Mesendoderm (in vitro differentiated cells): Measurements from ENCODE around the gene SLC35B4.

Source experiments
- DNase-seq: peaks from one replicate; pipeline ENCODE4 v3.0.0; 2013
- H2AK5ac ChIP-seq: 2 replicates; pipeline ENCODE4 v1.6.1; 2013; ENCODE audit warnings: low read length, inconsistent platforms
- H2BK120ac ChIP-seq: 2 replicates; pipeline ENCODE4 v1.6.1; 2013; ENCODE audit warnings: low read depth, mild to moderate bottlenecking, low read length, moderate library complexity, mixed read lengths
- H2BK15ac ChIP-seq: replicated peaks from 2 replicates; pipeline ENCODE4 v1.6.1; 2013; ENCODE audit warnings: low read depth, mild to moderate bottlenecking, moderate library complexity
- H2BK5ac ChIP-seq: 2 replicates; pipeline ENCODE4 v1.6.1; 2013; ENCODE audit warnings: low read length, inconsistent platforms
- H3K18ac ChIP-seq: 2 replicates; pipeline ENCODE4 v1.6.1; 2013; ENCODE audit warnings: mild to moderate bottlenecking, low read length, mixed read lengths
- H3K23ac ChIP-seq: one replicate; pipeline ENCODE4 v1.6.1; 2013; ENCODE audit warnings: low read length
- H3K27ac ChIP-seq: 2 replicates; pipeline ENCODE4 v1.5.1; 2013; ENCODE audit warnings: low read depth, mild to moderate bottlenecking, inconsistent platforms, low read length, moderate library complexity
- H3K27me3 ChIP-seq: 2 replicates; pipeline ENCODE4 v1.6.1; 2013; ENCODE audit warnings: low read length, control low read depth, mild to moderate bottlenecking, inconsistent platforms; ENCODE audit not compliant: insufficient read depth, poor library complexity
- H3K36me3 ChIP-seq: 2 replicates; pipeline ENCODE4 v1.6.1; 2013; ENCODE audit warnings: low read length, inconsistent platforms; ENCODE audit not compliant: control insufficient read depth, insufficient read depth
- H3K4ac ChIP-seq: one replicate; pipeline ENCODE4 v1.6.1; 2013; ENCODE audit warnings: low read depth, mild to moderate bottlenecking, low read length, moderate library complexity
- H3K4me1 ChIP-seq: 2 replicates; pipeline ENCODE4 v1.6.1; 2013; ENCODE audit warnings: low read depth, low read length, inconsistent platforms; ENCODE audit not compliant: control insufficient read depth
- H3K4me2 ChIP-seq: 2 replicates; pipeline ENCODE4 v1.6.1; 2013; ENCODE audit warnings: low read length
- H3K4me3 ChIP-seq: 2 replicates; pipeline ENCODE4 v1.5.1; 2013; ENCODE audit warnings: mild to moderate bottlenecking, low read length
- H3K56ac ChIP-seq: one replicate; pipeline ENCODE4 v1.6.1; 2013; ENCODE audit warnings: low read length
- H3K79me1 ChIP-seq: 2 replicates; pipeline ENCODE4 v1.6.1; 2013; ENCODE audit warnings: low read length, inconsistent platforms
- H3K79me2 ChIP-seq: 2 replicates; pipeline ENCODE4 v1.6.1; 2013; ENCODE audit warnings: mild to moderate bottlenecking, low read length; ENCODE audit not compliant: control insufficient read depth, insufficient read depth
- H3K9ac ChIP-seq: 2 replicates; pipeline ENCODE4 v1.6.1; 2013; ENCODE audit warnings: low read length, inconsistent platforms
- H4K5ac ChIP-seq: one replicate; pipeline ENCODE4 v1.6.1; 2013; ENCODE audit warnings: low read length
- H4K8ac ChIP-seq: one replicate; pipeline ENCODE4 v1.6.1; 2013; ENCODE audit warnings: low read depth, mild to moderate bottlenecking, control low read depth, low read length, moderate library complexity
- WGBS: extraction: QIAGEN DNeasy Blood & Tissue Kit; methylation state at CpG from one replicate; pipeline ENCODE4 v1.1.7; 2013; ENCODE audit warnings: low lambda C conversion rate, missing lambda C conversion rate; ENCODE audit not compliant: insufficient coverage; ENCODE audit errors: extremely low coverage; 5-methylcytosine and 5-hydroxymethylcytosine counted together

SLC35B4 gene

DNA sequence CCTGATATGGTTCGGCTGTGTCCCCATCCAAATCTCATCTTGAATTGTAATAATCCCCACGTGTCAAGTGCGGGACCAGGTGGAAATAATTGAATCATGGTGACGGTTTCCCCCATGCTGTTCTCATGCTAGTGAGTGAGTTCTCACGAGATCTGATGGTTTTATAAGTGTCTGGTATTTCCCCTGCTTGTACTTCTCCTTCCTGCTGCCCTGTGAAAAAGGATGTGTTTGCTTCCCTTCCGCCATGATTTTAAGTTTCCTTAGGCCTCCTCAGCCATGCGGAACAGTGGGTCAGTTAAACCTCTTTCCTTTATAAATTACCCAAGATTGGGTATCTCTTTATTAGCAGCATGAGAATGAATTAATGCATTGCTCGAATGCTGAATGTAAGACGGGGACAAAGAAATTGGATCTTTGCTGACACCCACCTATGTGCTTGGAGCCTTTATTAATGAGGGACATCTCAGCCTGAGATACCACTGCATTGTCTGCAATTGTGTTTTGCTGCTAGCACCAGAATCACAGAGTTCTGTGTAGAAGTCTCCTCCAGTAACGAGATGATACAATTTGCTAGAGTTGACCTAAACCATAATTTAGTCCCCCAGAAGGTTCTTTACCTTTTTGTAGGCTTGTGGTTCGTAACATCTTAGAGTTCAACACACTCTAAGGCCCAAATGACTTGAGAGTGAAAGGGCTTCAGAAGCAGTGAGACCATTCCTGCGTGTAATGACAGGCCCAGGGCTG lies 28.6 kb downstream of the SLC35B4 start:
- Histone ChIP-seq H3K79me2 (no peaks in the 10 kb centered on the region), H3K4me2 (no peak overlapping the region), H3K56ac (no peak overlapping the region), H2AK5ac (no peak overlapping the region), H2BK120ac (no peak overlapping the region), H3K4me1 (no peaks in the 10 kb centered on the region), H3K4ac (no peak overlapping the region), H3K4me3 (no peak overlapping the region), H3K79me1 (no peaks in the 10 kb centered on the region), H4K5ac (no peak overlapping the region), H2BK15ac (no peak overlapping the region), H3K27ac (no peak overlapping the region), H3K9ac (no peak overlapping the region), H3K36me3 (no peaks in the 10 kb centered on the region), H2BK5ac (no peak overlapping the region), H4K8ac (no peak overlapping the region), H3K27me3 (no peaks in the 10 kb centered on the region), H3K23ac (no peak overlapping the region), H3K18ac (no peak overlapping the region)
- WGBS: no CpG with 5 or more reads among the region's 12 CpGs
- DNase-seq: no peak

DNA sequence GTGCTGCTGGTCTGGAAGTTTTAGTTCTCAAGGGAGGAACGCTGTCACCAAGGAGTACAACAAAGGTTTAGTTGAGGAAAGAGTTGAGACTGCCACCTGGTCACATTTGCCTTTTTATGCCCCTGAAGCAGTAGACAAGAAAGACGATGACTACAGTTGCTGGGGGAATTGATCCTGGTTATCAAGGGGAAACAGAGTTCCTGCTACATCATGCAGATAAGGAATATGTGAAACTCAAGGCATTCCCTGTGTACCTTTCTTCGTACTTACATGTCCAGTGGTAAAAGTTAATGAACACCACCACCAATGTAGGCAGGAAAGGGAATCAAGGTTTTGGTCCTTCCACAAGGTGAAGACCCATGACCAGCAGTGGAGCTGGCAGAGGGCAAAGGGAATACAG lies 31.8 kb downstream of the SLC35B4 start:
- Histone ChIP-seq H3K23ac (no peak overlapping the region), H3K4me3 (no peak overlapping the region), H3K79me2 (no peaks in the 10 kb centered on the region), H4K8ac (no peak overlapping the region), H2BK5ac (no peak overlapping the region), H3K27me3 (no peaks in the 10 kb centered on the region), H3K36me3 (no peaks in the 10 kb centered on the region), H2BK120ac (no peak overlapping the region), H3K56ac (no peak overlapping the region), H2BK15ac (no peak overlapping the region), H2AK5ac (no peak overlapping the region), H3K4me1 (no peaks in the 10 kb centered on the region), H3K4ac (no peak overlapping the region), H3K79me1 (no peaks in the 10 kb centered on the region), H3K4me2 (no peak overlapping the region), H3K27ac (no peak overlapping the region), H3K9ac (no peak overlapping the region), H3K18ac (no peak overlapping the region), H4K5ac (no peak overlapping the region)
- no CpG with 5 or more reads among the region's 3 CpGs for WGBS
- DNase-seq: no peak

DNA sequence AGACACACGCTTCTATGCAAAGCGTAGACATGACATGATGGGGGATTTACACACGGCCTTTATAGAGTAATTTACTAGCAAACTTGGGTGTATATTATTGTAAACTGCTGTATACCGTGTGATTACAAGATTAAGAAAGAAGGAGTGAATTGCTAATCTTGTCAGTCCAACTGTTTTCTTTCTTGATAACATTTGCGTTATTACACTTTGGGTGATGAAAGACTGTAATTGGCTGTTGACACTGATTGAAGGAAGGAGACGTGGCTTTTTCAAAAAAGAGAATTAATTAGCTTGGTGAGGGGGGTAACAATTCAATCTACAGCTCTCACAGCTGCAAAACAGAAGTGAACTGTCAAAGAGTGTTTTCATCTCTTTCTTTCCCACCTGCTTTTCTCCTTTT lies 32.7 kb downstream of the SLC35B4 start:
- H3K56ac ChIP-seq: no peak overlapping the region
- no peak overlapping the region for H3K18ac ChIP-seq
- no peaks in the 10 kb centered on the region for H3K27me3 ChIP-seq
- H3K27ac ChIP-seq: no peak overlapping the region
- H3K4me3 ChIP-seq: no peak overlapping the region
- H4K5ac ChIP-seq: no peak overlapping the region
- no peak overlapping the region for H2BK120ac ChIP-seq
- no peak overlapping the region for H3K4me2 ChIP-seq
- no peak overlapping the region for H2BK5ac ChIP-seq
- H3K4me1 ChIP-seq: no peaks in the 10 kb centered on the region
- no peak overlapping the region for H3K9ac ChIP-seq
- no peak overlapping the region for H4K8ac ChIP-seq
- WGBS: no CpG with 5 or more reads among the region's 6 CpGs
- no peak overlapping the region for H2AK5ac ChIP-seq
- DNase-seq: no peak
- no peaks in the 10 kb centered on the region for H3K79me2 ChIP-seq
- no peaks in the 10 kb centered on the region for H3K79me1 ChIP-seq
- no peak overlapping the region for H3K23ac ChIP-seq
- H2BK15ac ChIP-seq: no peak overlapping the region
- H3K4ac ChIP-seq: no peak overlapping the region
- no peaks in the 10 kb centered on the region for H3K36me3 ChIP-seq

DNA sequence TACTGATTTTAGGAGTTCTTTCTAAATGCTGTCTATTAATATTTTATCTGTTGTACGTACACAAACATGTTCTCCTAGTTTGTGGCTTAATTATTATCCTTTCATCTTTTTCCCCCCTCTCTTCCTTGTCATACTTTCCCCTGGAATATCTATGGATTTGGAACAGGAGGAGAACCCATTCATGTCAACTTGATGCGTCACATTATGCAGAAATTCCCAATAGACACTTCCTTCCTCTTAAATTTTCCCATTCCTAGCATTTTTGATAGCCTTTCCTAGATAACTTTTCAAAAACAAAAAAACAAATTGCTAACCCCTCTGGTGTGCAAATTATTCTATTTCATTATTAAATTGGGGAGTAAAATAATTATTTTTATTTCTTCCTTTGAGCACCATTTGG lies 36.2 kb downstream of the SLC35B4 start:
- no CpG with 5 or more reads among the region's 2 CpGs for WGBS
- no peak overlapping the region for H2AK5ac ChIP-seq
- no peak overlapping the region for H3K56ac ChIP-seq
- H4K8ac ChIP-seq: no peak overlapping the region
- no peak overlapping the region for H3K27ac ChIP-seq
- no peaks in the 10 kb centered on the region for H3K4me1 ChIP-seq
- H3K9ac ChIP-seq: no peak overlapping the region
- no peak overlapping the region for H3K4me3 ChIP-seq
- H3K4me2 ChIP-seq: no peak overlapping the region
- no peak overlapping the region for H2BK120ac ChIP-seq
- no peak overlapping the region for H3K23ac ChIP-seq
- H3K79me2 ChIP-seq: no peaks in the 10 kb centered on the region
- no peak overlapping the region for H2BK5ac ChIP-seq
- no peak overlapping the region for H4K5ac ChIP-seq
- H2BK15ac ChIP-seq: no peak overlapping the region
- no peak overlapping the region for H3K4ac ChIP-seq
- H3K27me3 ChIP-seq: no peaks in the 10 kb centered on the region
- no peak overlapping the region for H3K18ac ChIP-seq
- H3K36me3 ChIP-seq: no peaks in the 10 kb centered on the region
- DNase-seq: no peak
- no peaks in the 10 kb centered on the region for H3K79me1 ChIP-seq

DNA sequence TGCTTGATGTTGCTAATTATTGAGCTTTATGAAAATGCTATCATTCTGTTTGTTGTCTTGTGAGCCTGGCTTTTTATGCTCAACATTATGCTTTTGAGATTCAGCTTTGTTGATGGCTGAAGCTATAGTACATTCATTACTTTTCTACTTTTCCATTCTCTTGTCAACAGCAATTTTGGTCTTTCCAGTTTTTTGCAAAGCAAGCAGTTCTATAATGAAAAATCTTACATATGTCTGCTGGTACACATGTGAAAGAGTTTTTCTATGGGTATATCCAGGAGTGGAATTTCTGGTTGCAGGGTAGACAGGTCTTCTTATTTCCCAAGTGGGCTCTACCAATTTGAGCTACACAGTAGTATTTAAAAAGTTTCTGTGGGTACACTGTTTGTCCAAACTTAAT lies 36.8 kb downstream of the SLC35B4 start:
- no peak overlapping the region for H3K27ac ChIP-seq
- no peaks in the 10 kb centered on the region for H3K79me1 ChIP-seq
- no peak overlapping the region for H2BK15ac ChIP-seq
- H3K18ac ChIP-seq: no peak overlapping the region
- DNase-seq: no peak
- H4K8ac ChIP-seq: no peak overlapping the region
- no peaks in the 10 kb centered on the region for H3K36me3 ChIP-seq
- H2BK120ac ChIP-seq: no peak overlapping the region
- no peak overlapping the region for H3K9ac ChIP-seq
- no peaks in the 10 kb centered on the region for H3K79me2 ChIP-seq
- H3K23ac ChIP-seq: no peak overlapping the region
- H3K4me3 ChIP-seq: no peak overlapping the region
- H3K4me1 ChIP-seq: no peaks in the 10 kb centered on the region
- no peaks in the 10 kb centered on the region for H3K27me3 ChIP-seq
- no peak overlapping the region for H4K5ac ChIP-seq
- no peak overlapping the region for H3K56ac ChIP-seq
- no peak overlapping the region for H3K4ac ChIP-seq
- no peak overlapping the region for H2BK5ac ChIP-seq
- no peak overlapping the region for H2AK5ac ChIP-seq
- no peak overlapping the region for H3K4me2 ChIP-seq

DNA sequence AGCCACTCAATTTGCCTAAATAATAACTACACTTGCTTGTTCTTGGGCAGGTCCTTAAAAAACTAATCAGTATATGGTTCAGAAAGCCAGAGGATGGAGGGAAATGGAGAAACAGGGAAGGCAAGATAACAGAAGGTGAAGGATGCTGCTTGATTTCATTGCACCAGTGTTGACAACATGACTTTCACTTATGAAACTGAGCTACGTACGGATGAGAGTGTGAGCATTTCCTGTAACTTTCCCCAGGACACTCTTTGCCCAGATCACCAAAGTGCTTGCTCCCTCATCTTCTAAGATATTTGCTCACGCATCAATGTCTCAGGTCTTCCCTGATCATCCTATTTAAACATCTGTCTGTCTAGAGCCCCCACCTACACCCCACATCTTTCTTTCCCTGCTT lies 37.4 kb downstream of the SLC35B4 start:
- Histone ChIP-seq H4K5ac (no peak overlapping the region), H3K9ac (no peak overlapping the region), H3K56ac (no peak overlapping the region), H3K23ac (no peak overlapping the region), H3K18ac (no peak overlapping the region), H3K36me3 (no peaks in the 10 kb centered on the region), H2AK5ac (no peak overlapping the region), H3K4me3 (no peak overlapping the region), H2BK15ac (no peak overlapping the region), H3K79me1 (no peaks in the 10 kb centered on the region), H3K27me3 (no peaks in the 10 kb centered on the region), H3K4me2 (no peak overlapping the region), H2BK5ac (no peak overlapping the region), H3K79me2 (no peaks in the 10 kb centered on the region), H3K4me1 (no peaks in the 10 kb centered on the region), H2BK120ac (no peak overlapping the region), H3K4ac (no peak overlapping the region), H3K27ac (no peak overlapping the region), H4K8ac (no peak overlapping the region)
- WGBS: no CpG with 5 or more reads among the region's 3 CpGs
- no peak for DNase-seq
